Epithelial cell of esophagus (primary cell): ENCODE results near the gene SIGLEC5.
A peak's percentile ranks its signal among the peaks of the same experiment; 100 is the strongest.
"Not testable (repeated sequence)": the region's sequence is repeated elsewhere in the genome, so short reads cannot be mapped to it uniquely, and the experiment has no call there.

Experiments
- DNase-seq: peaks from one replicate; pipeline ENCODE4 v3.0.0; 2010; ENCODE audit warnings: low read depth
- H3K4me3 ChIP-seq: 2 replicates; pipeline ENCODE4 v1.5.1; 2011; ENCODE audit warnings: mild to moderate bottlenecking, low read length, control low read depth
- TF ChIP-seq, protein P1 (sequence below): IDR thresholded peaks from 2 replicates; pipeline ENCODE4 v1.5.1; 2011; ENCODE audit warnings: low read depth, mild to moderate bottlenecking, low read length, control low read depth, inconsistent platforms; ENCODE audit not compliant: insufficient read depth; ENCODE audit errors: missing control alignments

SIGLEC5 gene

DNA sequence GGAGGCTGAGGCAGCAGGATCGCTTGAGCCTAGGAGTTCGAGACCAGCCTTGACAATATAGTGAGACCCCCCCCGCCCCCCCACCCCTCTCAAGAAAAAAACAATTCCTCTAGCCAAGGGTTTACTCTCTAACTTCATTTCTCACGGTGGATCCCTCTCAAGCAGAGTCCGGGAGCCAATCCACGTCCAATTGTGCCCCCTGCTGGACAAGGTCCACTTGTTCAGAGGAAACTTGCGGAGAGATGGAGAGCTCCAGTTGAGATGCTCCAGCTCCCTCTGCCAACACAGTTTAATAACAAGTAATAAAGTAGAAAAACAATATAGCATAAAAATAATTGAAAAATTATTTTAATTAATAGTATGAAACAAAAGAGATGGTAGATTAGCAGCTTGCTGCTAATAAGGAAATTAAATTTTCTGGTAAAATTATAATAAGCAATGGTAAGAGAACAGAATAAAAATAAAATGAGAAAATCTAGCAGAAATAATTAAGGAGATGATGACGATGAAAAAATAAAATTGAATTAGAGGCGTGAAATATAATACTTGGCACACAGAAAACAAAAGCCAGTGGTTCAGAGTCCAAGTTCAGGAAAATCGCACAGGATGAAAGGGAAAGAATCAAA is 30.9 kb upstream of the SIGLEC5 start:
- TF ChIP-seq, protein P1, sequence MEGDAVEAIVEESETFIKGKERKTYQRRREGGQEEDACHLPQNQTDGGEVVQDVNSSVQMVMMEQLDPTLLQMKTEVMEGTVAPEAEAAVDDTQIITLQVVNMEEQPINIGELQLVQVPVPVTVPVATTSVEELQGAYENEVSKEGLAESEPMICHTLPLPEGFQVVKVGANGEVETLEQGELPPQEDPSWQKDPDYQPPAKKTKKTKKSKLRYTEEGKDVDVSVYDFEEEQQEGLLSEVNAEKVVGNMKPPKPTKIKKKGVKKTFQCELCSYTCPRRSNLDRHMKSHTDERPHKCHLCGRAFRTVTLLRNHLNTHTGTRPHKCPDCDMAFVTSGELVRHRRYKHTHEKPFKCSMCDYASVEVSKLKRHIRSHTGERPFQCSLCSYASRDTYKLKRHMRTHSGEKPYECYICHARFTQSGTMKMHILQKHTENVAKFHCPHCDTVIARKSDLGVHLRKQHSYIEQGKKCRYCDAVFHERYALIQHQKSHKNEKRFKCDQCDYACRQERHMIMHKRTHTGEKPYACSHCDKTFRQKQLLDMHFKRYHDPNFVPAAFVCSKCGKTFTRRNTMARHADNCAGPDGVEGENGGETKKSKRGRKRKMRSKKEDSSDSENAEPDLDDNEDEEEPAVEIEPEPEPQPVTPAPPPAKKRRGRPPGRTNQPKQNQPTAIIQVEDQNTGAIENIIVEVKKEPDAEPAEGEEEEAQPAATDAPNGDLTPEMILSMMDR = peak; percentile 78
- no peak overlapping the region for H3K4me3 ChIP-seq
- DNase-seq = peak; percentile 81

DNA sequence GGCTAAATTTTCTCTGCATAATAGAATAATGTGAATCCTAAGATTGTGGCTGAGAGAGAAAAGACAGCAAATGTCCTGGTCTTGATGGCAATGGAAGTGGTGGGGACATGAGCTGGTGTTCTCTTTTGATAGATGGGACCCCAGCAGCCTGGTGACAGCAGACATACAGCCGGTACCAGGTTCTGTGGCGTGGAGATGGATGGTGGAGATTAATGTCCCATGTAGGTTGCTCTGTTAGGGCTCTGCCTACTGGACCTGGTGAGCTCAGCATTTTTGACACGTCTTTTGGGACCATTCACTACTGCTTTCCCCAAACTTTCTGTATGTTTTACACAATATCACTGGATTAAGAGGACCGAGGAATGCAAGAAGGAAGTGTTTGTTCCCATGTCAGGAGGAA is 24.6 kb upstream of the SIGLEC5 start:
- TF ChIP-seq, protein P1 = no peak
- no peak for DNase-seq
- no peak overlapping the region for H3K4me3 ChIP-seq

DNA sequence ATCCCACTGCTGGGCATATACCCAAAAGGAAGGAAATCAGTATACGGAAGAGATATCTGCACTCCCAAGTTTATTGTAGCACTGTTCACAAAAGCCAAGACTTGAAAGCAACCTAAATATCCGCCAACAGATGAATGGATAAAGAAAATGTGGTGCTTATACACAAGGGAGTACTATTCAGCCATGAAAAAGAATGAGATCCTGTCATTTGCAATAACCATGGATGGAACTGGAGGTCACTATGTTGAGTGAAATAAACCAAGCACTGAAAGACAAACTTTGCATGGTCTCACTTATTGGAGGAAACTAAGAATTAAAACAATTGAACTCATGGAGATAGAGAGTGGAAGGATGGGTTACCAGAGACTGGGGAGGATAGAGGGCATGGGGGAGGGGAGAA is 23.0 kb upstream of the SIGLEC5 start:
- DNase-seq = no peak
- TF ChIP-seq, protein P1 = no peak
- no peak overlapping the region for H3K4me3 ChIP-seq

GRCh38 chr19:51652266-51652665 is 22.1 kb upstream of the SIGLEC5 start:
- no peak for DNase-seq
- no peak overlapping the region for H3K4me3 ChIP-seq
- TF ChIP-seq, protein P1 = no peak

- DNase-seq = no peak
- TF ChIP-seq, protein P1 = no peak
- H3K4me3 ChIP-seq = no peak overlapping the region
Measured at GRCh38 chr19:51651216-51651846, 21.1 kb upstream of the SIGLEC5 start.

GRCh38 chr19:51647318-51647717 is 17.1 kb upstream of the SIGLEC5 start:
- no peak overlapping the region for H3K4me3 ChIP-seq
- no peak for DNase-seq
- TF ChIP-seq, protein P1 = no peak

DNA sequence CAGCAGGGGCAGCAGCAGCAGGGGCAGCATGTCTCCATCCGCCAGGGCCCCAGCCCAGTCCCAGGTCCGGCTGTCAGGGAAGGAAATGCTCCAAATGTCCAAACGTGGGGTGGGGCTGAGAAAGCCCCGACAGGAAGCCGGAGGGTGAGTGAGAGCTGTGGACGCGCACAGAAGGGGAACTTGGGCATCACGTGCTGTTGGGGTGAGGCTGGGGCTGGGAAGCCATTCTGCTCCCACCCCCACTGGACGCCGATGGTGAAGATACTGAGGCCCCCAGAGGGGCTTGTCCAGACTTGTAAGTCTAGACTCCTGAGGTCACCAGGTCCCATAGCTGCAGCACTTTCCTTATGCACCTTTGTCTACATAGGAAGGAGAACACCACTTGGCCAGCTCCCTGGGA is 16.5 kb upstream of the SIGLEC5 start, which contains the start of gene SIGLEC14:
TSS of gene SIGLEC14 (minus strand) at position 96 of the 400 bp plus-strand sequence. CDS start at position 30, 66 bp downstream.
- H3K4me3 ChIP-seq, DNase-seq: not testable (repeated sequence)
